NB4 (cell line): ENCODE data around the gene HTR3B.

Experiments
- CTCF ChIP-seq: IDR thresholded peaks from one replicate; pipeline ENCODE4 v1.5.1; 2012; ENCODE audit warnings: low read depth, low read length
- MYC ChIP-seq: IDR thresholded peaks from 2 replicates; pipeline ENCODE4 v1.6.1; 2011; ENCODE audit warnings: low read depth, low read length
- POLR2A ChIP-seq: IDR thresholded peaks from 2 replicates; pipeline ENCODE4 v1.6.1; 2011; ENCODE audit warnings: mild to moderate bottlenecking; ENCODE audit not compliant: insufficient read length; ENCODE audit errors: extremely low read depth
- TF ChIP-seq, protein P1 (sequence below): IDR thresholded peaks from 2 replicates; pipeline ENCODE4 v1.6.1; 2011; ENCODE audit warnings: low read depth, low read length

DNA sequence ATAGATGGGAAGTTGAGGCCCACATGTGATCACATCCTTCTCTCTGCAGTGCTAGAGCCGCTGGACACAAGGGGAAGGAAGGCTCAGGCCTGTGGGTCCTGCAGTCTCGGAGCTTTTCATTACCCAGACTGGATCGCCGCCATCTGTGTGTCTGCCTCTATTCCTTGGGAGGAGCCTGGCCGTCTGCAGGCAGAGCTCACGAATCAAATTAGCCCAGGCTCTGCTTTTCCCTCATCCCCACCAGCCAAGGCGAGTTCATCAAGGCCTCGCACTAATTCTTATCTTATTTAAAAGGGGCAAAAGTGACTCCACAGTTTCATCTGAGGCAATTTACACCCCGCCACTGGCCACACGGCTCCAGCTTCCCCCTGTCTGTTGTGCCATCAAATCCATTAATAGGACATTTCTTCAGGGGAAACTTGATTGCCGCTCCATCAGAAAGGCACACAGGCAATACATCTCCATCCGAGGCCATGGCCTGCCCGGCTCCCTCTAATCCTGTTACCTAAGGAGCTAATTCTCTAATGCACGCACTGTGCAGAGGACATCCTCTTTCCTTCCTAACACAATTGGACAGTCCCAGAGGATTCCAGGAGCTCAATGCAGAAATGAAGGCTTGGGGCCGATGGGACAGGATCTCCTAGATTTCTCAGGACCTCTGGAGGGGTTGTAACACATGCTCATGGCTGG, 67.1 kb downstream of the HTR3B start:
- TF ChIP-seq CTCF, result no peak
- TF ChIP-seq POLR2A, result no peak
- TF ChIP-seq, protein P1, sequence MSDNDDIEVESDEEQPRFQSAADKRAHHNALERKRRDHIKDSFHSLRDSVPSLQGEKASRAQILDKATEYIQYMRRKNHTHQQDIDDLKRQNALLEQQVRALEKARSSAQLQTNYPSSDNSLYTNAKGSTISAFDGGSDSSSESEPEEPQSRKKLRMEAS, result no peak
- no peak for TF ChIP-seq MYC
